Measurements from ENCODE around the gene NKTR. TPM values are rescaled to one million over a fixed set of nuclear protein-coding genes. Genes with fewer than 3 reads are reported as not detected.

NKTR gene
- total RNA-seq, 1 donor from 2014 or later, result 92.1 TPM

DNA sequence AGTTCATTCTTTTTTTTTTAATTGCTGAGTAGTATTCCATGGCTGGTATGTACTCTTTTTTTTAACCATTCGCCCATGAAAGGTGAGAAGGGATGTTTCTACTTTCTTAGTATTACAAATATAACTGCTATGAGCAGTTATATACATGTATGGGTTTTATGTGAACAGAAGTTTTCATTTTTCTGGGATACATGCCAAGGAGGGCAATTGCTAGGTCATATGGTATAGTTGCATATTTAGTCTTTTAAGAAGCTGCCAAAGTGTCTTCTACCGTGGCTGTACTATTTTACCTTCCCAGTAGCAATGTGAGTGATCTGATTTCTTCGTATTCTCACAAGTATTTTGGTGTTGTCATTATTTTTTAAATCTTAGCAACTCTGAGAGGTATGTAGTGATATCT lies 73.7 kb downstream of the NKTR start:
- DNase-seq, result no peak
- no peak for ATAC-seq
- intact Hi-C loops (cut with DNase I), result no loop called here
- H3K36me3 ChIP-seq, result no peaks in the 10 kb centered on the region
- no peaks in the 10 kb centered on the region for H3K9me3 ChIP-seq
- H3K4me1 ChIP-seq, result no peaks in the 10 kb centered on the region
- H3K27ac ChIP-seq, result no peak overlapping the region
- no peaks in the 10 kb centered on the region for H3K27me3 ChIP-seq
- TF ChIP-seq CTCF (IDR thresholded peaks at IDR 0.05), result no peak
- no peak overlapping the region for H3K4me3 ChIP-seq

GRCh38 chr3:42675909-42676308 lies 75.4 kb downstream of the NKTR start:
- H3K36me3 ChIP-seq, result no peaks in the 10 kb centered on the region

GRCh38 chr3:42678447-42678846 lies 78.0 kb downstream of the NKTR start:
- TF ChIP-seq CTCF (IDR thresholded peaks at IDR 0.05), result no peak
- no peak overlapping the region for H3K27ac ChIP-seq
- DNase-seq (peak; percentile 53), ATAC-seq (no peak)
- no peak overlapping the region for H3K4me3 ChIP-seq
- H3K9me3 ChIP-seq, result no peaks in the 10 kb centered on the region
- H3K36me3 ChIP-seq, result no peaks in the 10 kb centered on the region
- intact Hi-C loops (cut with DNase I), result no loop called here
- no peaks in the 10 kb centered on the region for H3K27me3 ChIP-seq
- H3K4me1 ChIP-seq, result no peaks in the 10 kb centered on the region

More at GRCh38 chr3:42675909-42676308, 75.4 kb downstream of the NKTR start:
- Histone ChIP-seq H3K9me3 (no peaks in the 10 kb centered on the region), H3K4me3 (no peak overlapping the region), H3K4me1 (no peaks in the 10 kb centered on the region), H3K27ac (no peak overlapping the region), H3K27me3 (no peaks in the 10 kb centered on the region)
- intact Hi-C loops (cut with DNase I), result no loop called here
- no peak for TF ChIP-seq CTCF (IDR thresholded peaks at IDR 0.05)
- DNase-seq (no peak), ATAC-seq (no peak)

DNA sequence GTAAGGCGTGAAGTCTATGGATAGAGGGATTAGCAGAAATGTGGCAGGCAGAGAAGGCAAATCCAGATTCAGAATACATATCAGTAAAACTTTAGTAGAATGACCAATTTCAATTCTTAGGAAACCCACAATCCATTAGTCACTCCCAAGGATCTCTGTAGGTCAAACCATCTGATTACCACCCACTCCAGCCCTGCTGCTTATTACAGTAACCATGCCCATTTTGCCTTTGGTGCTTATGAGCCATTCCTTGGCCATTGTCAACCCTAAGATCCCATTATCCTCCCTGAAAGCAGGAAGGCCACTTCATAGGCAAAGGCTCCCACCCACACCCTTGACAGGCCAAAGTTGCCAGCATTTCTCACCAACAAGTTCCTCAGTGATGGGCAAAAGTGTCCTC lies 79.8 kb downstream of the NKTR start:
- Histone ChIP-seq H3K27me3 (peaks cover 3% of the 10 kb centered on the region), H3K9me3 (no peaks in the 10 kb centered on the region), H3K36me3 (no peaks in the 10 kb centered on the region), H3K4me3 (no peak overlapping the region), H3K27ac (no peak overlapping the region), H3K4me1 (no peaks in the 10 kb centered on the region)
- peak; percentile 11 for DNase-seq
- TF ChIP-seq CTCF (IDR thresholded peaks at IDR 0.05), result no peak
- intact Hi-C loops (cut with DNase I), result no loop called here
- ATAC-seq, result no peak

- TF ChIP-seq CTCF (IDR thresholded peaks at IDR 0.05), result no peak
- intact Hi-C loops (cut with DNase I), result no loop called here
- DNase-seq (peak; percentile 11), ATAC-seq (no peak)
- H3K4me1 ChIP-seq, result no peaks in the 10 kb centered on the region
- peaks cover 8% of the 10 kb centered on the region for H3K27me3 ChIP-seq
- no peaks in the 10 kb centered on the region for H3K36me3 ChIP-seq
- H3K4me3 ChIP-seq, result no peak overlapping the region
- H3K9me3 ChIP-seq, result no peaks in the 10 kb centered on the region
- H3K27ac ChIP-seq, result no peak overlapping the region
Observed at GRCh38 chr3:42680806-42681205, 80.3 kb downstream of the NKTR start.

DNA sequence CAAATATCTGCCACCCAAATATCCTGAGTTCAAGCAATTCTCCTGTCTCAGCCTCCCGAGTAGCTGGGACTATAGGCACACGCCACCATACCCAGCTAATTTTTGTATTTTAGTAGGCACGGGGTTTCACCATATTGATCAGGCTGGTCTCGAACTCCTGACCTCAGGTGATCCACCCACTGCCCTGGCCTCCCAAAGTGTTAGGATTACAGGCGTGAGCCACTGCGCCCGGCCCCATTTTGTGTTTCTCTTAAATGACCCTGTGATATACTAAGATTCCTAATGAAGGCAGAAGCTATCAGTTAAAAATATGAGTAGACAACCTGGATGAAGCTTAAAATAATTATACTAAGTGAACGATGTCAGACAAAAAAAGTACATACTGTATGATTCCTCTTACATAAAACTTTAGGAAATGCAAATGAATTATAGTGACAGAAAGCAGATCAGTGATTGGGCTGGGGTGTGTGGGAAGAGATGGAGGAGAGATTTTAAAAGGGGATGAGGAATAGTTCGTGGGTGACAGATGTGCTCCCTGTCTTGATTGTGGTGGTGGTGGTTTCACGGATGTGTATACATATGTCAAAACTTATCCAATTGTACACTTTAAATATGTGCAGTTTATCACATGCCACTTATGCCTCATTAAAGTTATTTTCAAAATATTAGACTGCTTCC lies 81.0 kb downstream of the NKTR start:
- ATAC-seq (no peak), DNase-seq (peak; percentile 37)
- intact Hi-C loops (cut with DNase I), result no loop called here

More for the DNA sequence above, 81.0 kb downstream of the NKTR start:
- TF ChIP-seq CTCF (IDR thresholded peaks at IDR 0.05), result no peak
- Histone ChIP-seq H3K9me3 (no peaks in the 10 kb centered on the region), H3K27me3 (peaks cover 8% of the 10 kb centered on the region), H3K36me3 (no peaks in the 10 kb centered on the region), H3K4me3 (no peak overlapping the region), H3K27ac (no peak overlapping the region), H3K4me1 (no peaks in the 10 kb centered on the region)
